ENCODE measurements around the gene NSUN4.

DNA sequence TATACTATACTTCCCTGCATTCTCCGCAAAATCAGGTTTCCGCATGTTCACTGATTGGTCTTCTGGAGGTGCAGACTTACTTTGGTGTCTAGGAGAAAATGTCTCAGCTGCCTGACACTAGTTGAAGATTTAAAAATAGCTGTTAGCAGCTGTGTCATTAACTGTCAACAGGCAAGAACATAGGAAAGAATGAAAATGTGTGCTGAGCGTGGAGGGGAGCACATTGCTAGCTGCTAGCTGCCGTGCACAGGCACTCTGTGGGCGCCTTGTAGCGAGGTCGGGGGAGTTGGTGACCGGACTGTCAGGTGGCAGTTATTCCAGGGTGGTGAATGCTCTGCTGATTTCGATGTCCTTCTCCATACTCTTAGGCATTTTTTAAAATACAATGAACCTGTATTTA is 58.7 kb downstream of the NSUN4 start:
- no peak for TF ChIP-seq YY1 (IDR thresholded peaks at IDR 0.05; ENCODE audit: insufficient read depth, insufficient read length)
- TF ChIP-seq ZNF274 (IDR thresholded peaks at IDR 0.05; ENCODE audit: low read depth, low read length): no peak
